Measurements from ENCODE around the gene RNGTT.
"Not testable (repeated sequence)": the region's sequence is repeated elsewhere in the genome, so short reads cannot be mapped to it uniquely, and the experiment has no call there.

The RNGTT gene

DNA sequence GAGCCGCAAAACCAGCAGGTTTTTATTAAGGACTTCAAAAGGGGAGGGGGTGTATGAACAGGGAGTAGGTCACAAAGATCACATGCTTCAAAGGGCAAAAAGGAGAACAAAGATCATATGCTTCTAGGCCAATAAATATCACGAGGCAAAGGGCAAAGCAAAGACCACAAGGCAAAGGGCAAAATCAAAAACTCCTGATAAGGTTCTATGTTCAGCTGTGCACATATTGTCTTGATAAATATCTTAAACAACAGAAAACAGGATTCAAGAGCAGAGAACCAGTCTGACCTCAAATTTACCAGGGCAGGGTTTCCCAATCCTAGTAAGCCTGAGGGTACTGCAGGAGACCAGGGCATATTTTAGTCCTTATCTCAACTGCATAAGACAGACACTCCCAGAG, 5.8 kb upstream of the RNGTT start:
- not testable (repeated sequence) for DNase-seq

DNA sequence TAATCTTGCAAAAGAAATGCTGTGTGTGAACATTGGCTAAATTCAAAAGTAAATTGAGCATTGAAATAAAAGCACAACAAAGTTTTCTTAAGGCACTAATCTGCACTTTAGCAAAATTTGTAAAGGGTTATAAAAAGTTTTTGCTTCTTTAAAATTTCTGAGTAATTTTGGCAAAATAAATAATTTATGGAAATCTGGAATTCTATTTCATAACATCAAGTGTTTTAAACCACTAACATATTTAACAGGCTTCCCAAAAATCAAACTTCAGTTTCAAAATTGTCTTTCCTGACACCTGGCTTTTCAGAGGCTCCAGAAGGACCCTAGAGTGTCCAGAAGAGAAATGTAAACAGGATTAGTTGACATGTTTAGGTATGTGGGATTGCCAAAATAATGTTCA, 4.5 kb upstream of the RNGTT start:
- no peak for DNase-seq

DNA sequence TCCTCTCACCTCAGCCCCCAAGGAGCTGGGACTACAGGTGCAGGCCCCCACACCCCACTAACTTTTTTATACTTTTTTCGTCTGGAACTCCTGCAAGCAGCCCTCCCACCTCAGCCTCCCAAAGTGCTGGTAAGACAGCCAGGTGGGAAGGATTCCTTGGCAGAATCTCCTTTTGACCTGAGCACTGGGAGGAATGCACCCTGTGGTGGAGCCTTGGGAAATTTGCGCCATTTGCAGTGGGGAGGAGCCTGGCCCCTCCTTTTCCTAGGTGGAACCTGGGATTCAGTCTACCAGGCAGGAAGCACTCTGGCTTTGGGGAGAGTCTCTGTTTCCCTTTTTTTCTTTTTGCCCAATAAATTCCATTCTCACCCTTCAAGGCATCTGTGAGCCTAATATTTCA, 2.3 kb upstream of the RNGTT start:
- no peak for DNase-seq

DNA sequence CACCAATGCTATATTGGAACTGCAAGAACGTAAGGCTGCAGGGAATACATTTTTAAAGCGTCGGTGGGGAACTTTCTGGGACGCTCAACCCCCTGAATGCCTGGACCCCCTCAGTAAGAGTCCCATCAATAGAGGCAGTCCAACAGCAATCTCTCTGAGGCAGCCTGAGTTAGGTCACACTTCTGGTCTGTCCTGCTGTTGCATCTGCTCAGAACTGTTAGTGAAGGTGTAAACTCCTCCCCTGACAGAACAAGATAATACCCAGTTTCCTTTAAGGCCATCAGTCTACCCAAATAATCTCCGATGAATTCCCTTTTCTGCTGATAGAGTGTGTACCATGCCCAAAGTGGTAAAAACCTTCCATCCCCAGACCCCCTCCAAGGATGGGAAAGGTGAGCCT, 1.1 kb upstream of the RNGTT start:
- no peak for DNase-seq

DNA sequence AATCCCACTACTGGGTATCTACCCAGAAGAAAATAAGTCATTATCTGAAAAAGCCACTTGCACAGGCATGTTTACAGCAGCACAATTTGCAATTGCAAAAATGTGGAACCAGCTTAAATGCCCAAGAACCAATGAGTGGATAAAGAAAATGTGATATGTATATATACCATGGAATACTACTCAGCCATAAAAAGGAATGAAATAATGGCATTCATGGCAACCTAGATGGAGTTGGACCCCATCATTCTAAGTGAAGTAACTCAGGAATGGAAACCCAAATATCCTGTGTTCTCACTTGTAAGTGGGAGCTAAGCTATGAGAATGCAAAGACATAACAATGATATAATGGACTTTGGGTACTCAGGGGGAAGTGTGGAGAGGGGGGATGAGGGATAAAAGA, 4.6 kb downstream of the RNGTT start:
- DNase-seq, result no peak

DNA sequence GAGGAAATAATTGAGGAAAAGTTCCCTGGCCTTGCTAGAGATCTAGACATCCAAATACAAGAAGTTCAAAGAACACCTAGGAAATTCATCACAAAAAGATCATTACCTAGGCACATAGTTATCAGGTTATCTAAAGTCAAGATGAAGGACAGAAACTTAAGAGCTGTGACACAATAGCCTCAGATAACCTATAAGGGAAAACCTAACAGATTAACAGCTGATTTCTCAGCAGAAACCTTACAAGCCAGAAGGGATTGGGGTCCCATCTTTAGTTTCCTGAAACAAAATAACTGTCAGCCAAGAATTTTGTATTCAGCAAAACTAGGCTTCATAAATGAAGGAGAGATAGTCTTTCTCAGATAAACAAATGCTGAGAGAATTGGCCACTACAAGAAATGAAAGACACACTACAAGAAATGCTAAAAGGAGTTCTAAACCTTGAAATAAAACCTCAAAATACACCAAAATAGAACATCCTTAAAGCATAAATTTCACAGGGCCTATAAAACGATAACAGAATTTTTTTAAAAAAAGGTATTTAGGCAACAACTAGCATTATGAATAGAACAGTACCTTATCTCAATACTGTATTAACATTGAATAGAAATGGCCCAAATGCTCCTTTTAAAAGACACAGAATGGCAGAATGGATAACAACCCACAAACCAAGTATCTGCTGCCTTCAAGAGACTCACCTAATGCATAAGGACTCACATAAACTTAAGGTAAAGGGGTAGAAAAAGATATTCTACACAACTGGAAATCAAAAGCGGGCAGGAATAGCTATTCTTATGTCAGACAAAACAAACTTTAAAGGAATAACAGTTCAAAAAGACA, 9.7 kb downstream of the RNGTT start:
- no peak for DNase-seq

DNA sequence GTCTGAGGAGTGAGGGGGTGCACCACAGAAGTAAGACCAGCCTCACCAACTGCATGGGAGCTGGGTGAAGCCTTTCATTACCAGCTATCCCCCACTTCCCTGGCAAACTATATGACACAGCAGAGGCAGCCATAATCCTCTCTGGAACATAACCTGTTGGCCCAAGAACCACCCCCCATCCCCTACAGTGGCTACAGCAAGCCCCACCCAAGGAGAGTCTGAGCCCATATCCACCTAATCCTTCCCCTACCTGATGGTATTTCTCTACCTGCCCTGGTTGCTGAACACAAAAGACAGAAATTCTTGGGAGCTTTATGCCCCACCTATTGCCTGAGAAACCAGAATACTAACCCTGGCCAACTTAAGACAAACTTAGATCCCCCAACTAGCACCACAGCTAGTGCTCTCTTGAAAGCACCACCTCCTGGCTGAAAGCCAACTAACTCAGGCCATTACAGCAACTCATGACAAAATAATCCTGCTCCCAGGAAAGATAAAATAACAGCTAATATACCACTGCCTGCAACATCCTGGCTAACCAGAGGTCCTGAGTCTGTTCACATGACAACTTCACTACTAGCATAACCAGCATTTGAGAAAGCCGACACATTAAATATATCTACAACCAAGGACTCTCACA, 11.2 kb downstream of the RNGTT start:
- no peak for DNase-seq

DNA sequence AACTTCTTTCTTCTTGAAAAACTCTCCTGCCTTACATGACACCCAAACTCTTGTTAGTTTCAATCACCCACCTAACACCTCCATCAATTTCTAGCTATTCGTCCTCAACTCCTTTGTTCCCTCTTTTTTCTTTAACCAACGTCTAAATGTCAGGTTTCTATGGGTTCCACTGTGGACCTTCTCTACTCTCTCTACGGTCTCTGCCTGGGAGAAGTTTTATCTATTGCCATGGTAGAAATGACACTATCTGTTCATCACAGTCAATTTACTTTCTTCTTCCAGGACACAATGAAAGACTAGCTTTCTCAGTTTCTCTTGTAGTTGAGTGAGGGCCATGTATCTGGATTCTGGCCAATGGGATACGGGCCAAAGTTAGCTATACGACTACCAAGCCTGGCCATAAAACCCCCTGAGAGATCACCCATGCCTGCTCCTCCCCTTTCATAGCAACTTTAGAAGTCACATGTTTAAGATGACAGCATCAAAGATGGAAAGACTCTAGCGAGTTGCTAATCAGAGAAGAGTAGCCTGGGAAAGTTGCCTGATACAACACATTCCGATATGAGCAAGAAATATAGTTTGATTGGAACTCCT, 17.9 kb downstream of the RNGTT start:
- no peak for DNase-seq

DNA sequence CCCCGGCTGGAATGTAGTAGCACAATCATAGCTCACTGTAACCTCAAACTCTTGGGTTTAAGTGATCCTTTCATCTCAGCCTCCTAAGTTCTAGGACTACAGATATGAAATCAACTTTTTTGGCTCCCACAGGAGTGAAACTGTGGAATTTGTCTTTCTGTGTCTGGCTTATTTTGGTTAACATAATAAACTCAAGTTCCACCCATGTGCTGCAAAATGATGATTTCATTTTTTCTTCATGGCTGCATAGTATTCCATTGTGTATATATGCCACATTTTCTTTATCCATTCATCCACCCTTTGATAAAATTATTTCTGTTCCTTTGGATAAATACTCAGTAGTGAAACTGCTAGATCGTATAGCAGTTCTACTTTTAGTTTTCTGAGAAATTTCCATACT, 29.9 kb downstream of the RNGTT start:
- DNase-seq, result no peak

DNA sequence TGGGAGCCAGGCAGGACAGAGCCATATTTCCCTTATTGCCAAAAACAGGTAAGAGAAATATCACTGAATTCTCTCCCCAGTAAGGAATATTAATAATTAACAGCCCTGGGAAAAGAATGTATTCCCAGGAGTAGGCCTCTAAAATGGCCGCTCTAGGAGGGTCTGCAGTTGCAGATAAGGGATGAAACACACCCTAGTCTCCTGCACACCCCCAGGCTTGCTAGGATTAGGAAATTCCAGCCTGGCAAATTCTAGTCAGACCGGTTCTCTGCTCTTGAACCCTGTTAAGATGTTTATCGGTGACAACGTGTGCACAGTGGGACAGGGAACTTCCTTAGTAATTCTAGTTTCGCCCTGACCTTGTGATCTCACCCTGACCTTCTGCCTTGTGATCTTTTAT, 31.4 kb downstream of the RNGTT start:
- not testable (repeated sequence) for DNase-seq

DNA sequence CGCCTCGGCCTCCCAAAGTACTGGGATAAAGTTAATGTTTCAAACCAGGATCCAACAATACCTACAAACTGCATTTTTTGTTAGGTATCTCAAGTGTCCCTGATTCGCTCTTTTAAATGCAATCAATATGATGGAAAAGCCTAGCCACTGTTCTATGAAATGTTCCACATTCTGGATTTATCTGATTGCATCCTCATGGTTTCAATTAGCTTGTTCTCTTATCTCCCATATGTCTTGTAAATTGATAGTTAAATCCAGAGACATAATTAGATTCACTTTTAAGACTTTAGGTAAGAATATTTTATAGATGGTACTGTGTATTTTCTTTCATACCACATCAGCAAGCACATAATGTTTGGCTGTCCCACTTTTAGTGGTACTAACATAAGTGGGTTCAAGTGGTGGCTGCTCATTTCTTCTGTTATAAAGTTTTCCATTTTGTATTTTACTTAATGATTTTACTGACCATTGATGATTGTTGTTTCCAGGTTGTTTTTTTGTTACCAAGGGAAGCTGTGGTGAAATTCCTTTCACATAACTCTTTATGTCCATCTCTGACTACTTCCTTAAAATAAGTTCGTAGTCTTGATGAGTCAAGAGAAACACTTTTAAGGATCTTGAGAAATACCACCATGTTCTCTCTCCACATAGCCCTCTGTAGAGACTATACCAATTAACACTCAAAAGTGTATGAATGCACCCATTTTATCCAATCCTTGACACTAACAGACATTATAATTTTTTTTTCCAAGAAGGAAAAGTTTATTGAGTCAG, 40.5 kb downstream of the RNGTT start:
- DNase-seq, result no peak

DNA sequence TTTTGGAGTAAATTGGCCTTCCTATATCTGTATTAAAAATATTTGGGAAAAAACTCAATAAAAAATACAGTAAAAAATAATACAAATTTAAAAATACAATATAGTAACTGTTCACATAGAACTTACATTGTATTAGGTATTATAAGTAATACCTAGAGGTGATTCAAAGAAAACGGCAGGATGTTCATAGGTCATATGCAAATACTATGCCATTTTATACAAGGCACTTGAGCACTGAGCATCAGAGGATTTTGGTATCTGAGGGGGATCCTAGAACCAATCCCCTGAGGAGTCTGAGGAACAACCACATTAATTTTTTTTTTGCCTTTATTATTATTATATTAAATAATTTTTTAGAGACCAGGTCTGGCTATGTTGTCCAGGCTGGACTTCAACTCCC, 41.7 kb downstream of the RNGTT start:
- no peak for DNase-seq

DNA sequence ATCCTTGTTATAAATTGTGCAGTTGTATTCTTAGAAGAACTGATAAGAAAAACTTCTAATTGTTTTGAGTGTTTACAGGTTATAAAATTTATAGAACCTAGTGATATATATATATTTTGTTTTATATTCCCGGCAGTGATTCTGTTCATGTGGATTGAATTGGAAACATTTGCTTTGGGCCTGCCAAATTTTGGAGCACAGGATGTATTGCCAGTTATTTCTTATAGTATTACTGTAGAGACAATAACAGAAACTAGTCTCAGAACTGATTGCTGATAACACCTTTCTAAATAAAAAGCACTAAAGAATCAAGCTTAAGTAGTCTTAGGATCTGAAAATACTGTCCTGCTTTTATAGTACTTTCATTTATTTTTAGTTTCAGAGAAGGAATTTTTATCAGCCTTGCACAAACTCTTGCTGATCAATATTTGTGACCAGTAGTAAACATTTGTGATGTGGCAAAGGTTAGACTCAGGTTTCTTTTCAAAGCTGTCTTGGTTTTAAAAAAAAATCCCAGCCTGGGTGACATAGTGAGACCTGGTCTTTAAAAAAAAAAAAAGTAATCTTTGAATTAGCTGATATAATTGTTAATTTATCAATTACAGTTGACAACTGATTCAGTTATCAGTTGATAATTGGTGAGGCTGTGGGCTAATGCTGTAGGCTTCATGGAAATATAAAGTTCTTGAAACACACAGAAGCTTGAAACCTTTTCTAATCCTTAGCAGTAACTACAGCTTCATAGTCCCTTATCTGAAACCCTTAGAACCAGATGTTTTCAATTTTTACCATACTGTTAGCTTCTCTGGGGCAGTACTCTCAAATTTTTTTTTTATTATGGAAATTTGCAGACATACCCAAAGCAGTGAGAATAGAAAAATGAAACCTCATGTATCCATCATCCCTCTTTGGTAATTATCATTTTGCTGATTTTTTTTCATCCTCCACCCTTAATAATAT, 42.4 kb downstream of the RNGTT start:
- no peak for DNase-seq

DNA sequence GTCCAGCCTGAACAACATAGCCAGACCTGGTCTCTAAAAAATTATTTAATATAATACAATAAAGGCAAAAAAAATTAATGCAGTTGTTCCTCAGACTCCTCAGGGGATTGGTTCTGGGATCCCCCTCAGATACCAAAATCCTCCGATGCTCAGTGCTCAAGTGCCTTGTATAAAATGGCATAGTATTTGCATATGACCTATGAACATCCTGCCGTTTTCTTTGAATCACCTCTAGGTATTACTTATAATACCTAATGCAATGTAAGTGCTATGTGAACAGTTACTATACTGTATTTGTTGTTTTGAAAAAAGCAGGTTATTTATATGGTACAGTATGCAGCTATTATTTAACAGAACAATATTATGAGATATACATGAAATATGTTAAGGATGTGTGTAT, 43.3 kb downstream of the RNGTT start:
- no peak for DNase-seq

DNA sequence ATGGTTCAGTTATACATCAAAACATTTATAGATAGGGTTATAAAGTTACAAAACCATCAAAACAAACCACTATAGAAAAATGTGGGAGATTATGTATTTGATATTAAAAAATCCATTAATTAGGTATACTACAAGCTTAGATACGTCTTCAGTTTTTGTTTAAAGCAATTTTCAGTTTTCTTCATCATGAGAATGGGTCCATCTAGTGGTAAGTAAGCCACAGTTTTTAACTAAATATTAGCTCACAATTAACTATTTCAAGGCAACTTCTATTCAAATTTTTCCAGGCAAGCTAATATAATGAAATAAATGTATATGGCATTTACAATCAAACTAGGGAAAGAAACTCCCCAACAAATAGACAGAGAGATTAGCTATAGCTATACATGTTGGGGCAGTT, 44.4 kb downstream of the RNGTT start:
- no peak for DNase-seq

DNA sequence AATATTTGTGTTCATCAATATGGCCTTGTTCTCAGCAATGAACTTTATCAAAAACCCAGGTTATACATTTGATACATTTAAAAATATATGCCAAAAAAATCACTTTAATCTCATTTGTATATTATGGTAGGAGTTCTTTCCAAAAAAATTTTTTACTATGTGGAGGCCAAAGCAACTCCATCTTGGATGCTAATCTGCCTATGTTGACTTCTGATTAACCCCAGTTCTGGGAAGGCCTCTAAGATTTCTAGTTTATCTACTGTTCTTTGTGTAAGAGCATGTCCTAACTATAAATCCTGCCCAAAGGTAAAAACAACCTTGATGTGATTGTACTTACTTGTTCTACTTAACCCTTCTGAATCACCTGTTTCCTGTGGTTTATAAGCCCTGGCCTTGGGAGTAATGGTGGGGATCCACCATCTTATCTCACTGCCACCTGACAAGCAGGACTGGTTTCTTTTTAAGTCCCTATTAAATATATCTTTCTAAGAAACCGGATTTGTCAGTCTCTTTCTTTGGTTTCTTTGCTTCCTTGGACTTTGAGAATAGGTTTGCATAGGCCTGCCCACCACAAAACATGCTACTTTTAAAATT, 46.7 kb downstream of the RNGTT start:
- DNase-seq, result no peak

DNA sequence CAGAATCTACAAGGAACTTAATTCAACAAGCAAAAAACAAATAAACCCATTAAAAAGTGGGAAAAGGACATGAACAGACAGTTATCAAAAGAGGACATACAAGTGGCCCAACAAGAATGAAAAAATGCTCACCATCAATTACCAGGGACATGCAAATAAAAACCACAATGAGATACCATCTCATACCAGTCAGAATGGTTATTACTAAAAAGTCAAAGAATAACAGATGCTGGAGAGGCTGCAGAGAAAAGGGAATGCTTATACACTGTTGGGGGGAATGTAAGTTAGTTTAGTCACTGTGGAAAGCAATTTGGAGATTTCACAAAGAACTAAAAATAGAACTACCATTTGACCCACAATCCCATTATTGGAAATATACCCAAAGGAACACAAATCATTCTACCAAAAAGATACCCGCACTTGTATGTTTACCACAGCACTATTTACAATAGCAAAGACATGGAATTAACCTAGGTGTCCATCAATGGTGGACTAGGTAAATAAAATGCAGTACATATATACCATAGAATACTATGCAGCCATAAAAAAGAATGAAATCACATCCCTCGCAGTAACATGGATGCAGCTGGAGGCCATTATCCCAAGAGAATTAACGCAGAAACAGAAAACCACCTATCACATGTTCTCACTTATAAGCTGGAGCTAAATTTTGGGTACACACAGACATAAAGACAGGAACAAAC, 48.4 kb downstream of the RNGTT start:
- DNase-seq, result no peak

DNA sequence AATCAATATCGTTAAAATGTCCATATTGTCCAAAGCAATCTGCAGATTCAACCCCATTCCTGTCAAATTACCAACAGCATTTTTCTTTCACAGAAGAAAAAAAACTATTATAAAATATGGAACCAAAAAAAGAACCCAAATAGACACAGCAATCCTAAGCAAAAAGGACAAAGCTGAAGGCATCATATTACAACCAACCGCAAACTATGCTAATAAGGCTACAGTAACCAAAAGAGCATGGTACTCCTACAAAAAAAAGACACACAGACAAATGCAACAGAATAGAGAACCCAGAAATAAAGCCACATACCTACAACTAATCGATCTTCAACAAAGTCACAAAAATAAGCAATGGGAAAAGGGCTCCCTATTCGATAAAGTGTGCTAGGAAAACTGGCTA, 49.2 kb downstream of the RNGTT start:
- no peak for DNase-seq

DNA sequence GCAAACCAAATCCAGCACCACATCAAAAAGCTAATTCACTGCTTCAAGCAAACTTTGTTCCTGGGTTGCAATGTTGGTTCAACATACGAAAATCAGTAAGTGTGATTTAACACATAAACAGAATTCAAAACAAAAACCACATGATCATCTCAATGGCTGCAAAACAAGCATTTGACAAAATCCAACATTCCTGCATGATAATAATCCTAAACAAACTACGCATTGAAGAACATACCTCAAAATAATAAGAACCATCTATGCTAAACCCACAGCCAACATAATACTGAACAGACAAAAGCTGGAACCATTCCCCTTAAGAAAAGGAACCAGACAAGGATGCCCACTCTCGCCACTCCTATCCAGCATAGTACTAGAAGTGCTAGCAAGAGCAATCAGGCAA, 49.9 kb downstream of the RNGTT start:
- DNase-seq, result no peak

DNA sequence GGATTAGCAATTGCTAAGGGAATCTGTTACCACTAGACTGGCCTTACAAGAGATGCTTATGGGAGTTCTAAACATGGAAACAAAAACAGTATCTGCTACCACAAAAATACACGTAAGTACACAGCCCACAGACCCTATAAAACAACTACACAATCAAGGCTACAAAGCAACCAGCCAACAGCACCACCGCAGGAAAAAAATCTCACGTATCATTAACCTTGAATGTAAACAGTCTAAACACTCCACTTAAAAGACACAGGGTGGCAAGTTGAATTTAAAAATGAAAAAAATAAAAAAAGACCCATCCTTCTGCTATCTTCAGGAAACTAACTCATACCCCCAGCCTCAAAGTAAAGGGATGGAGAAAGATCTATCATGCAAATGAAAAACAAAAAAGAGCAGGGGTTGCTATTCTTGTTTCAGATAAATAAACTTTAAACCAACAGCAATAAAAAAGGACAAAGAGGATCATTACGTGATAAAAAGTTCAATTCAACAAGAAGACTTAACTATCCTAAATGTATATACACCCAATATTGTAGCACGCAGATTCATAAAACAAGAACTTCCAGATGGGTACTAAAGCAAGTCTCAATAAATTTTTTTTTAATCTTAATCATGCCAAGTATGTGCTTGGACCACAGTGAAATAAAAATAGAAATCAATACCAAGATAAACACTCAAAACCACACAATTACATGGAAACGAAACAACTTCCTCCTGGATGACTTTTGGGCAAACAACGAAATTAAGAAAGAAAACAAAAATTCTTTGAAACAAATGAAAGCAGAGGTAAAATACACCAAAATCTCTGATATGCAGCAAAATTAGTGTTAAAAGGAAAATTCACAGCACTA, 52.3 kb downstream of the RNGTT start:
- DNase-seq, result no peak

All from CD4-positive, alpha-beta T cell treated with Interferon gamma for 1 hour (primary cell).